BJ (cell line): ENCODE data around the gene B4GALT4. TPM values are rescaled to one million over a fixed set of nuclear protein-coding genes. Genes with fewer than 3 reads are reported as not detected.
A peak's percentile ranks its signal among the peaks of the same experiment; 100 is the strongest.

Experiments used
- CTCF ChIA-PET: fragments of 350-600 bp; formaldehyde crosslinking; extraction: SDS; loops from one replicate; lab custom pipeline; 2021; ENCODE audit warnings: antibody characterized with exemption, inconsistent platforms; lab: Yijun Ruan, JAX
- POLR2A ChIA-PET: fragments of 300-600 bp; sonication (Branson Sonifier 250); formaldehyde crosslinking; extraction: SDS; loops from one replicate; lab custom pipeline; 2021; ENCODE audit warnings: antibody characterized with exemption; lab: Charles Lee
- DNase-seq: peaks from one replicate; pipeline ENCODE4 v3.0.0-alpha.2; 2011; ENCODE audit warnings: low read depth
- H3K27me3 ChIP-seq: 2 replicates; pipeline ENCODE4 v1.6.0; 2011; ENCODE audit warnings: low read length; ENCODE audit not compliant: control insufficient read depth, insufficient read depth
- H3K36me3 ChIP-seq: 2 replicates; pipeline ENCODE4 v1.5.1; 2011; ENCODE audit warnings: low read length; ENCODE audit not compliant: control insufficient read depth, insufficient read depth
- H3K4me3 ChIP-seq: 2 replicates; pipeline ENCODE4 v1.5.1; 2011; ENCODE audit warnings: low read depth, mild to moderate bottlenecking, control low read depth, low read length
- polyA minus RNA-seq: library from RNA; depleted of rRNA, polyadenylated mRNA; stranded (reverse); fragments of >200 nt; gene quantifications from 2 replicates; pipeline ENCODE4 v1.2.3, GENCODE V29; 2011; rRNA and poly(A)+ RNA removed
- polyA plus RNA-seq: library from polyadenylated mRNA; depleted of rRNA; stranded (reverse); fragments of >200 nt; gene quantifications from 2 replicates; pipeline ENCODE4 v1.2.3, GENCODE V29; 2011; rRNA removed
- TF ChIP-seq, protein P1 (sequence below): IDR thresholded peaks from 2 replicates; pipeline ENCODE4 v1.5.1; 2011; ENCODE audit warnings: low read depth, mild to moderate bottlenecking, control low read depth, inconsistent platforms, low read length, moderate library complexity; ENCODE audit not compliant: insufficient read depth

Gene B4GALT4, protein sequence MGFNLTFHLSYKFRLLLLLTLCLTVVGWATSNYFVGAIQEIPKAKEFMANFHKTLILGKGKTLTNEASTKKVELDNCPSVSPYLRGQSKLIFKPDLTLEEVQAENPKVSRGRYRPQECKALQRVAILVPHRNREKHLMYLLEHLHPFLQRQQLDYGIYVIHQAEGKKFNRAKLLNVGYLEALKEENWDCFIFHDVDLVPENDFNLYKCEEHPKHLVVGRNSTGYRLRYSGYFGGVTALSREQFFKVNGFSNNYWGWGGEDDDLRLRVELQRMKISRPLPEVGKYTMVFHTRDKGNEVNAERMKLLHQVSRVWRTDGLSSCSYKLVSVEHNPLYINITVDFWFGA
- polyA plus RNA-seq (20.9 and 30.2 TPM in 2 replicates), polyA minus RNA-seq (18.4 and 27.0 TPM in 2 replicates)

DNA sequence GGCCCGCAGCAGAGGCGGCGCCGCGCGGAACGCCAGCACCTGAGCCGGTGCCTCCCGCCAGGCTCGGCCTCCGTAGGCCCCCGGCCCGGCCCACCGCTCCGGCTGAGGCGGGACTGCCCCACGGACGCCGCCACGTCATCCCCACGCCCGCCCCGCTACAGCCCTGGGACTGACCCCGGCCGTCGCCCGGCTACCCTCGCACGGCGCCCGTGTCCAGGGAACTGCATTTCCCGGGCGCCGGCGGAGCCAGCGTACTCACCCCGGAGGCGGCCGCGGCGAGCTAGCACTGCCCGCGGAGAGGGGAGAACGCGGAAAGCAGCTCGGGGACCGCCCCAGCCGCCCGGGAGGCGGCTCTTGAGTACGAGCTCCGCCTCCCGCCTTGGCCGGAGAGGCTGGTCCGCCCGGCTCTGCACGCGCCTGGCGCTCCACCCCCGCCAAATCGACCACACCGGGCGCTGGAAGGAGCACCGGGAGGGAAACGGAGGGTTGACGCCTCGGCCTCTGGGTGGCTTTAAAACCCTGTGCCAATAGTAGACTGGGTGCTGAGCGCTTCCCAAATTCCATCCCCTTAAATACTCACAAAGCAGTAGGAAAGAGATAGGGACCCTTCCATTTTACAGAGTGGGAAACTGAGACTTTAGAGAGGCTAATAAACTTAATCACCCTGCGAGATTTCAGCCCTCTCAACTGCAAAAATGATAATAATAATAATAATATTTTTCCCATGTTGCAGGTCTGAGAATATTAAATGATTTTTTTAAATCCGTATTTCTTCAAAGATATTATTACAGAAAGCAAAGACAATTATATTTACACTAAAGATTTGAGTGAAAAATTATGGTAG is at the start of gene B4GALT4:
Gene B4GALT4 (minus strand): TSS at position 288 of the 844 bp plus-strand sequence. CDS start 10,779 bp downstream, outside the sequence.
- DNase-seq: no peak
- Histone ChIP-seq H3K27me3 (no peaks in the 10 kb centered on the region), H3K4me3 (peak within 1 kb of the TSS; percentile 55), H3K36me3 (peaks cover 1% of the 10 kb centered on the region; the same call in 1 of the 2 replicates)
- CTCF ChIA-PET: interaction anchor here (0.6 to 2.4 kb wide), 38 partner anchors 9 to 449 kb away, joined by 3 to 86 read pairs (median 4); partner anchors contain the start of genes TEX55 and TMEM39A
- TF ChIP-seq, protein P1, sequence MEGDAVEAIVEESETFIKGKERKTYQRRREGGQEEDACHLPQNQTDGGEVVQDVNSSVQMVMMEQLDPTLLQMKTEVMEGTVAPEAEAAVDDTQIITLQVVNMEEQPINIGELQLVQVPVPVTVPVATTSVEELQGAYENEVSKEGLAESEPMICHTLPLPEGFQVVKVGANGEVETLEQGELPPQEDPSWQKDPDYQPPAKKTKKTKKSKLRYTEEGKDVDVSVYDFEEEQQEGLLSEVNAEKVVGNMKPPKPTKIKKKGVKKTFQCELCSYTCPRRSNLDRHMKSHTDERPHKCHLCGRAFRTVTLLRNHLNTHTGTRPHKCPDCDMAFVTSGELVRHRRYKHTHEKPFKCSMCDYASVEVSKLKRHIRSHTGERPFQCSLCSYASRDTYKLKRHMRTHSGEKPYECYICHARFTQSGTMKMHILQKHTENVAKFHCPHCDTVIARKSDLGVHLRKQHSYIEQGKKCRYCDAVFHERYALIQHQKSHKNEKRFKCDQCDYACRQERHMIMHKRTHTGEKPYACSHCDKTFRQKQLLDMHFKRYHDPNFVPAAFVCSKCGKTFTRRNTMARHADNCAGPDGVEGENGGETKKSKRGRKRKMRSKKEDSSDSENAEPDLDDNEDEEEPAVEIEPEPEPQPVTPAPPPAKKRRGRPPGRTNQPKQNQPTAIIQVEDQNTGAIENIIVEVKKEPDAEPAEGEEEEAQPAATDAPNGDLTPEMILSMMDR: no peak
- POLR2A ChIA-PET: interaction anchor here (0.9 to 1.2 kb wide), 2 partner anchors 19 to 112 kb away, joined by 3 to 7 read pairs; no protein-coding TSS in a partner anchor

DNA sequence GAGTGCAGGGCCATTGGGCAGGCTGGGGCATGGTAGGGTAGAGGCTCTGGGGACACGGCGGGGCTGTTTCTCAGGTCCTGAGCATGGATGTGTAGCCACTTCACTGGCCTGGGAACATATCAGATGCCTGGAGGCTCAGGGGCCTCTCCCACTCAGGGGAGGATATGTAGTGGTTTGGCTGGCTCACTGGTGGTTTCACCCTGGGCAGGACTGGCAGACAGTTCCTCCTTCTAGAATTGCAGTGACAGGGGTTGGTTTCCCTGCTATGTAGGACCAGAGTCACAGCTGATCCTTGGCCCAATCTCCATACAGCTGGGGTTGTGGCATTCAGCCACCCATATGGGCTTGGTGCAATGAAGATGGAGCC is 48.7 kb upstream of the B4GALT4 start:
- POLR2A ChIA-PET: interaction anchor here (0.6 kb wide), 1 partner anchor 130 kb away, joined by 14 read pairs; no protein-coding TSS in a partner anchor
- Histone ChIP-seq H3K36me3 (no peaks in the 10 kb centered on the region), H3K4me3 (no peak overlapping the region), H3K27me3 (no peaks in the 10 kb centered on the region; the same call in 1 of the 2 replicates)
- no peak for DNase-seq
- TF ChIP-seq, protein P1: no peak
- CTCF ChIA-PET: interaction anchor here (1.1 kb wide), 1 partner anchor 14 kb away, joined by 3 read pairs; no protein-coding TSS in a partner anchor

DNA sequence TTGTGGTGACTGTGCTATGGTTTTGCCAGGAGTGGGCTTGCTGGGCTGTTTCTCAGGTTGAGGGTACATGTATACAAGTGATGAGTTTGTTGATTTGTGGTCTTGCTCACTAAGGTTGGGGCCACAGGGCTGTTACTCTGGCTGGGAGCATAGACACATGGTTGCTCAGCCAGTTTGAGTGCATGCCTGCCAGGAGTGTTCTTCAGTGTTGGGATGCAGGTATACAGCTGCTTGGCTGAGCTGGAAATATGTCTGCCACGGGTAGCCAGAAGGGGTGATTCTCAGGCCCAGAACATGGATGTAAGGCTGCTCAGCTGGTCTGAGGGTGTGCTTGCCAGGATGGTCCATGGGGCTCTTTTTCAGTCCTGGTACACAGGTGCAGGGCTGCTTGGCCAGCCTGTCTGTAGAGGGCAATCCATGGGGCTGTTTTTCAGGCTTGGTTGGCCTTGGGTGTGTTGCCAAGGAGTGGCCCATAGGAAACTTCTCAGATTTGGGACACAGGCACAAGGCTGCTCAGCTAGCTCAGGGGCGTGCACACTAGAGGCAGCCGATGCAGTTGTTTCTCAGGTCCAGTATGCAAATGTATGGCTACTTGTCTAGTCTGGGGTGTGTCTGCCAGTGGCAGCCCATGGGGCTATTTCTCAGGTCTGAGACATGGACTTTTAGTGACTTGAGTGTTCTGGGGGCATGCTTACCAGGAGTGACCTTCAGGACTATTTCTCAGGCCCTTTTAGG is 48.2 kb upstream of the B4GALT4 start:
- TF ChIP-seq, protein P1: no peak
- Histone ChIP-seq H3K27me3 (no peaks in the 10 kb centered on the region; the same call in 1 of the 2 replicates), H3K4me3 (no peak overlapping the region), H3K36me3 (no peaks in the 10 kb centered on the region)
- ChIA-PET CTCF (interaction anchor here (1.1 to 1.7 kb wide), 2 partner anchors 13 to 15 kb away, joined by 3 to 5 read pairs; no protein-coding TSS in a partner anchor), POLR2A (no interaction called here)
- no peak for DNase-seq

DNA sequence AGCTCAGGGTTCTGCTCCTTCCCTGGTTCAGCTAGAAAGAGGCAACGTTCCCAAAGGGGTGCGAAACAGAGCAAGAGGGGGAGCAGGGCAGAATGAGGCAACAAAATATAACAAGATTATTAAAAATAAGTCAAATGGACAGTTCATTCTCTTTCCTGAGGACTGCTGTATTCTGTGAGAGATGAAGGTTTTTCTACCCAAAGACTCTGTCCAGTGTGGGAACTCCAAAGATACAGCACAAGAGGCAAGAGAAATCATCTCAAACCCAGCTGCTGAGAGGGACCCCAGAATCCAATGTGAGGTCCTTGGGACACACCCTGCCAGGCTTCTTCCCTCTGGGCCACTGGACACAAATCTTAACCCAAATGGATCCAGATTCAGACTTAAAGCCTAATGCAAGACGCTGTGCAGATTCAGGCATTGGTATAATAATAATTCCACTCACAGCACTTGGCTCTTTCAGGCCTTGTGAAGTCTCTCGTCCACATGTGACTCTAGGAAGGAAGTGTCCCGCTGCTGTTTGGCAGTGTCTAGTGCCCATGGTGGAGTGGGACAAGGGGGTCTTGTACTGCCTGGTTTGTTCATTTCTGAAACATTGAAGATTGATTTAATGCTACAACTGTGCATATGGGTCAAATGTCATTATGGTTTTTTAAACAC is 39.0 kb upstream of the B4GALT4 start:
- Histone ChIP-seq H3K4me3 (no peak overlapping the region), H3K36me3 (no peaks in the 10 kb centered on the region), H3K27me3 (no peaks in the 10 kb centered on the region)
- POLR2A ChIA-PET: no interaction called here
- CTCF ChIA-PET: interaction anchor here (0.6 to 1.5 kb wide), 2 partner anchors 38 to 74 kb away, joined by 3 to 5 read pairs; no protein-coding TSS in a partner anchor
- TF ChIP-seq, protein P1: no peak
- no peak for DNase-seq
